NCI-H226 (cell line): ENCODE results near the gene CLCN3.
"Not testable (repeated sequence)": the region's sequence is repeated elsewhere in the genome, so short reads cannot be mapped to it uniquely, and the experiment has no call there.

Experiments
- DNase-seq: peaks from one replicate; pipeline ENCODE4 v3.0.0-alpha.2; 2015

CLCN3 gene

GRCh38 chr4:169658196-169658595, 37.8 kb downstream of the CLCN3 start:
- no peak for DNase-seq

- DNase-seq: no peak
Observed at GRCh38 chr4:169658975-169659715, 38.8 kb downstream of the CLCN3 start.

- peak; percentile 95 for DNase-seq
Observed at GRCh38 chr4:169659716-169660670, 39.6 kb downstream of the CLCN3 start.

- DNase-seq: no peak
Observed at GRCh38 chr4:169660929-169661328, 40.6 kb downstream of the CLCN3 start.

GRCh38 chr4:169661761-169662160, 41.4 kb downstream of the CLCN3 start:
- DNase-seq: no peak

- no peak for DNase-seq
Observed at GRCh38 chr4:169662206-169662605, 41.8 kb downstream of the CLCN3 start.

- no peak for DNase-seq
Observed at GRCh38 chr4:169663402-169663801, 43.0 kb downstream of the CLCN3 start.

GRCh38 chr4:169663831-169664230, 43.5 kb downstream of the CLCN3 start:
- DNase-seq: no peak

GRCh38 chr4:169664615-169665014, 44.2 kb downstream of the CLCN3 start:
- no peak for DNase-seq

GRCh38 chr4:169665046-169665737, 44.8 kb downstream of the CLCN3 start:
- DNase-seq: no peak

GRCh38 chr4:169668069-169668721, 47.8 kb downstream of the CLCN3 start:
- no peak for DNase-seq

- no peak for DNase-seq
Observed at GRCh38 chr4:169675825-169676224, 55.4 kb downstream of the CLCN3 start.

GRCh38 chr4:169677150-169677748, 56.9 kb downstream of the CLCN3 start:
- DNase-seq: no peak

GRCh38 chr4:169678486-169678885, 58.1 kb downstream of the CLCN3 start:
- not testable (repeated sequence) for DNase-seq

GRCh38 chr4:169678951-169679591, 58.7 kb downstream of the CLCN3 start:
- not testable (repeated sequence) for DNase-seq

GRCh38 chr4:169682372-169683047, 62.1 kb downstream of the CLCN3 start:
- DNase-seq: no peak

GRCh38 chr4:169689681-169690080, 69.3 kb downstream of the CLCN3 start:
- DNase-seq: no peak

- DNase-seq: no peak
Observed at GRCh38 chr4:169690787-169691186, 70.4 kb downstream of the CLCN3 start.

- no peak for DNase-seq
Observed at GRCh38 chr4:169698331-169698730, 78.0 kb downstream of the CLCN3 start.

- no peak for DNase-seq
Observed at GRCh38 chr4:169707958-169708643, 87.7 kb downstream of the CLCN3 start.

- no peak for DNase-seq
Observed at GRCh38 chr4:169715826-169716225, 95.4 kb downstream of the CLCN3 start.
